ENCODE measurements around the gene TBXA2R.

DNA sequence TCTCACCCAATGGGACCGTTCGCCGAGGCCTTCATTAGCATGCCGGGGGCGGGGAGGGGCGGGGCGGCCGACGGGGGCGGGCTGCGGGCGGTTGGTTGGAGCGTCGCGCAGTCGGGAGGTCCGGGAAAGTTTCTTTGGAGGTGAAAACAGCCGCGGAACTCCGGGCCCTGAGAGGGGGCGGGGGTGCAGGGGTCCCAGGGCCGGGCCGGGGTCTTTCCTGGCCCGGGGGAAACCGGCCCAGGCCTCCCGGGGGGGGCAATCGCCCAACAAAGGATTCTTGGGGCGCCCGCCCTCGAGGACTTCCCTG, 33.9 kb downstream of the TBXA2R start, which contains the start of gene HMG20B:
- TF ChIP-seq POLR2A (IDR thresholded peaks at IDR 0.05; ENCODE audit: low read depth) (no peak), POLR2AphosphoS5 (IDR thresholded peaks at IDR 0.05) (peak in 1 of 2 donors; percentile 63), EP300 (IDR thresholded peaks at IDR 0.05) (no peak)
- TF ChIP-seq, protein P1, sequence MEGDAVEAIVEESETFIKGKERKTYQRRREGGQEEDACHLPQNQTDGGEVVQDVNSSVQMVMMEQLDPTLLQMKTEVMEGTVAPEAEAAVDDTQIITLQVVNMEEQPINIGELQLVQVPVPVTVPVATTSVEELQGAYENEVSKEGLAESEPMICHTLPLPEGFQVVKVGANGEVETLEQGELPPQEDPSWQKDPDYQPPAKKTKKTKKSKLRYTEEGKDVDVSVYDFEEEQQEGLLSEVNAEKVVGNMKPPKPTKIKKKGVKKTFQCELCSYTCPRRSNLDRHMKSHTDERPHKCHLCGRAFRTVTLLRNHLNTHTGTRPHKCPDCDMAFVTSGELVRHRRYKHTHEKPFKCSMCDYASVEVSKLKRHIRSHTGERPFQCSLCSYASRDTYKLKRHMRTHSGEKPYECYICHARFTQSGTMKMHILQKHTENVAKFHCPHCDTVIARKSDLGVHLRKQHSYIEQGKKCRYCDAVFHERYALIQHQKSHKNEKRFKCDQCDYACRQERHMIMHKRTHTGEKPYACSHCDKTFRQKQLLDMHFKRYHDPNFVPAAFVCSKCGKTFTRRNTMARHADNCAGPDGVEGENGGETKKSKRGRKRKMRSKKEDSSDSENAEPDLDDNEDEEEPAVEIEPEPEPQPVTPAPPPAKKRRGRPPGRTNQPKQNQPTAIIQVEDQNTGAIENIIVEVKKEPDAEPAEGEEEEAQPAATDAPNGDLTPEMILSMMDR (IDR thresholded peaks at IDR 0.05) = no peak
